HCT116 (cell line): ENCODE measurements around the gene PRKCZ. TPM values are rescaled to one million over a fixed set of nuclear protein-coding genes. Genes with fewer than 3 reads are reported as not detected.

ENCODE experiments used
- ATAC-seq: fragments of 200-7000 bp; cut with Tn5 transposase; 2 replicates; pipeline ENCODE4 v1.9.1; 2020; ENCODE audit warnings: mild to moderate bottlenecking, moderate library complexity
- BruUV-seq: library from RNA; stranded (reverse); fragments of 400-500 nt; replicated peaks from 2 replicates; lab custom pipeline; 2021; lab: Mats Ljungman, UMichigan
- CTCF ChIA-PET: fragments of 300-600 bp; sonication (Branson Sonifier 250); formaldehyde crosslinking; loops from one replicate; lab custom pipeline; 2021; ENCODE audit warnings: antibody characterized with exemption; lab: Charles Lee
- POLR2A ChIA-PET: fragments of 300-600, 350-600 bp; sonication (Branson Sonifier 250); formaldehyde crosslinking; loops from one replicate; lab custom pipeline; 2021; ENCODE audit warnings: antibody characterized with exemption; lab: Charles Lee
- RAD21 ChIA-PET, 2 experiments: fragments of 300-600 bp; sonication (Branson Sonifier 250); formaldehyde crosslinking; loops; one replicate each; lab custom pipeline; 2023; ENCODE audit warnings: low total read pairs in 2 of 2; ENCODE audit not compliant: uncharacterized antibody in 2 of 2, unreplicated experiment in 2 of 2, low non-redundant PET in 1 of 2; lab: Charles Lee
- DNase-seq: peaks from one replicate; pipeline ENCODE4 v3.0.0-alpha.2; 2010; ENCODE audit warnings: low read depth, low spot score
- H2AFZ ChIP-seq: fragments of 200-600 bp; shearing (Covaris generic), sonication (generic); 2 replicates; pipeline ENCODE4 v1.6.1; 2017; ENCODE audit warnings: low read depth, mixed run types, mixed read lengths, antibody characterized with exemption, low read length; ENCODE audit not compliant: poor library complexity, severe bottlenecking
- H3K27ac ChIP-seq: 2 replicates; pipeline ENCODE4 v1.5.1; 2012; ENCODE audit warnings: low read depth, low read length
- H3K27me3 ChIP-seq: fragments of 200-600 bp; sonication (generic); 2 replicates; pipeline ENCODE4 v1.6.1; 2016; ENCODE audit warnings: mixed run types, low read length, mixed read lengths; ENCODE audit not compliant: insufficient read depth
- H3K36me3 ChIP-seq, 2 experiments: fragments of 200-500 bp in 1 of 2; fragments of 200-600 bp in 1 of 2; sonication (Bioruptor generic) in 1 of 2; sonication (generic) in 1 of 2; 2 replicates each; pipeline versions ENCODE4 v1.5.1 to v1.6.1; 2014 to 2016; ENCODE audit warnings: low read length in 2 of 2, inconsistent platforms in 1 of 2, mixed read lengths in 1 of 2, mixed run types in 1 of 2; ENCODE audit not compliant: insufficient read depth in 2 of 2, control insufficient read depth in 1 of 2
- H3K4me1 ChIP-seq, 2 experiments: fragments of 200-600 bp in 1 of 2; sonication (generic) in 1 of 2; 2 replicates each; pipeline versions ENCODE4 v1.5.1 to v1.6.1; 2012 to 2017; ENCODE audit warnings: low read length in 2 of 2, inconsistent platforms in 1 of 2, mild to moderate bottlenecking in 1 of 2, mixed read lengths in 1 of 2, mixed run types in 1 of 2, moderate library complexity in 1 of 2; ENCODE audit not compliant: insufficient read depth in 2 of 2, control insufficient read depth in 1 of 2
- H3K4me2 ChIP-seq: fragments of 200-600 bp; sonication (generic); 2 replicates; pipeline ENCODE4 v1.6.1; 2017; ENCODE audit warnings: mixed run types, low read length, mixed read lengths
- H3K4me3 ChIP-seq, 2 experiments: fragments of 200-600 bp in 1 of 2; sonication (generic) in 1 of 2; replicated peaks in 1 of 2; 2 replicates each; pipeline ENCODE4 v1.5.1; 2011 to 2016; ENCODE audit warnings: low read length in 2 of 2, control low read depth in 1 of 2, low read depth in 1 of 2, mild to moderate bottlenecking in 1 of 2, mixed read lengths in 1 of 2, mixed run types in 1 of 2
- H3K79me2 ChIP-seq: fragments of 200-600 bp; sonication (generic); 2 replicates; pipeline ENCODE4 v1.6.1; 2017; ENCODE audit warnings: mild to moderate bottlenecking, mixed run types, low read length, moderate library complexity, mixed read lengths; ENCODE audit not compliant: insufficient read depth
- H3K9ac ChIP-seq: fragments of 200-600 bp; sonication (generic); 2 replicates; pipeline ENCODE4 v1.6.1; 2016; ENCODE audit warnings: low read length, mixed read lengths
- H3K9me2 ChIP-seq: fragments of 200-600 bp; sonication (generic), shearing (Covaris generic); 2 replicates; pipeline ENCODE4 v1.6.1; 2017; ENCODE audit warnings: mixed run types, mild to moderate bottlenecking, moderate library complexity; ENCODE audit not compliant: insufficient read depth
- H3K9me3 ChIP-seq, 2 experiments: fragments of 200-500 bp in 1 of 2; fragments of 200-600 bp in 1 of 2; sonication (Bioruptor generic) in 1 of 2; sonication (generic) in 1 of 2; 2 replicates each; pipeline ENCODE4 v1.6.1; 2014 to 2017; ENCODE audit warnings: low read length in 2 of 2, mixed read lengths in 2 of 2, inconsistent platforms in 1 of 2, low read depth in 1 of 2, mild to moderate bottlenecking in 1 of 2, mixed run types in 1 of 2, moderate library complexity in 1 of 2; ENCODE audit not compliant: control insufficient read depth in 1 of 2, insufficient read depth in 1 of 2
- H4K20me1 ChIP-seq: fragments of 200-600 bp; sonication (generic), shearing (Covaris generic); 2 replicates; pipeline ENCODE4 v1.6.1; 2017; ENCODE audit warnings: mixed run types, mild to moderate bottlenecking, moderate library complexity; ENCODE audit not compliant: insufficient read depth
- ATF3 ChIP-seq: IDR thresholded peaks from 2 replicates; pipeline ENCODE4 v1.6.1; 2012
- CBX3 ChIP-seq: IDR thresholded peaks from 2 replicates; pipeline ENCODE4 v1.6.1; 2012; ENCODE audit warnings: low read depth
- CEBPB ChIP-seq: IDR thresholded peaks from 2 replicates; pipeline ENCODE4 v1.6.1; 2012; ENCODE audit warnings: low read depth
- EGR1 ChIP-seq: IDR thresholded peaks from 2 replicates; pipeline ENCODE4 v1.6.1; 2012; ENCODE audit warnings: low read depth
- ELF1 ChIP-seq: IDR thresholded peaks from 2 replicates; pipeline ENCODE4 v1.6.1; 2012; ENCODE audit warnings: low read depth, borderline replicate concordance
- EZH2 ChIP-seq: fragments of 200-600 bp; sonication (generic); IDR thresholded peaks from 2 replicates; pipeline ENCODE4 v1.6.1; 2017; ENCODE audit warnings: antibody characterized with exemption, mixed run types
- FOSL1 ChIP-seq: IDR thresholded peaks from 2 replicates; pipeline ENCODE4 v1.6.1; 2012; ENCODE audit warnings: low read depth
- JUND ChIP-seq: IDR thresholded peaks from 2 replicates; pipeline ENCODE4 v1.6.1; 2012
- MAX ChIP-seq: IDR thresholded peaks from 2 replicates; pipeline ENCODE4 v1.6.1; 2012
- POLR2A ChIP-seq: IDR thresholded peaks from 2 replicates; pipeline ENCODE4 v1.7.0; 2011; ENCODE audit warnings: borderline replicate concordance; ENCODE audit not compliant: insufficient read depth, insufficient read length; ENCODE audit errors: extremely low read depth
- POLR2AphosphoS5 ChIP-seq: IDR thresholded peaks from 2 replicates; pipeline ENCODE4 v1.6.1; 2011; ENCODE audit warnings: mild to moderate bottlenecking, low read depth, low read length, moderate library complexity
- REST ChIP-seq: IDR thresholded peaks from 2 replicates; pipeline ENCODE4 v1.6.1; 2012; ENCODE audit warnings: low read depth
- SIN3A ChIP-seq: IDR thresholded peaks from 2 replicates; pipeline ENCODE4 v1.6.1; 2012; ENCODE audit warnings: low read depth
- SP1 ChIP-seq: IDR thresholded peaks from 2 replicates; pipeline ENCODE4 v1.6.1; 2012; ENCODE audit warnings: low read depth
- SRF ChIP-seq: IDR thresholded peaks from 2 replicates; pipeline ENCODE4 v1.6.1; 2012; ENCODE audit warnings: low read depth
- TCF7L2 ChIP-seq: IDR thresholded peaks from 2 replicates; pipeline ENCODE4 v1.7.0; 2011; ENCODE audit warnings: borderline replicate concordance, inconsistent platforms; ENCODE audit not compliant: insufficient read depth, insufficient read length; ENCODE audit errors: extremely low read depth
- YY1 ChIP-seq: IDR thresholded peaks from 2 replicates; pipeline ENCODE4 v1.6.1; 2011; ENCODE audit warnings: low read length, low read depth, moderate library complexity, mild to moderate bottlenecking; ENCODE audit not compliant: insufficient replicate concordance; ENCODE audit errors: extremely low read depth
- ZBTB33 ChIP-seq: IDR thresholded peaks from 2 replicates; pipeline ENCODE4 v1.6.1; 2011; ENCODE audit warnings: mild to moderate bottlenecking, low read length, moderate library complexity; ENCODE audit not compliant: insufficient replicate concordance; ENCODE audit errors: extremely low read depth
- ZFX ChIP-seq: fragments of 450-650 bp; IDR thresholded peaks from 2 replicates; pipeline ENCODE4 v1.6.1; 2017
- ZNF274 ChIP-seq: fragments of 200-500 bp; sonication (Bioruptor generic); IDR thresholded peaks from 2 replicates; pipeline ENCODE4 v1.6.1; 2014; ENCODE audit warnings: mild to moderate bottlenecking, low read depth, low read length, inconsistent platforms
- intact Hi-C: fragments of 100-400 bp; cut with micrococcal nuclease; formaldehyde crosslinking; loops from 2 replicates; pipeline ENCODE4 v1.10.0; 2022
- total RNA-seq: library from RNA; stranded (reverse); gene quantifications from one replicate; pipeline ENCODE4 v1.2.1, GENCODE V29; 2021; ENCODE audit not compliant: unreplicated experiment

PRKCZ gene
- total RNA-seq, 1 experiment from 2014 or later, result 46.8 TPM

- no TSS peak for BruUV-seq
- Histone ChIP-seq H4K20me1 (no peaks in the 10 kb centered on the region), H3K36me3 (peaks cover 0 to 5% of the 10 kb centered on the region in 2 experiments; a peak in 1 of 4 replicates), H3K9me3 (no peaks in the 10 kb centered on the region), H3K79me2 (no peaks in the 10 kb centered on the region), H3K9me2 (no peaks in the 10 kb centered on the region), H3K4me2 (no peak overlapping the region), H2AFZ (no peak overlapping the region), H3K4me3 (no peak overlapping the region), H3K27me3 (no peaks in the 10 kb centered on the region), H3K4me1 (peaks cover 0 to 8% of the 10 kb centered on the region in 2 experiments; a peak in 1 of 4 replicates), H3K27ac (no peak overlapping the region), H3K9ac (no peak overlapping the region)
- ChIA-PET CTCF (no interaction called here), RAD21 (no interaction called here), POLR2A (no interaction called here)
- TF ChIP-seq MAX (no peak), ZFX (no peak), EZH2 (no peak), SRF (no peak), JUND (no peak), FOSL1 (no peak), CEBPB (no peak), ATF3 (no peak), ZBTB33 (no peak), POLR2AphosphoS5 (no peak), SIN3A (no peak), ELF1 (no peak), ZNF274 (no peak), SP1 (no peak), CBX3 (no peak), POLR2A (no peak), YY1 (no peak), EGR1 (no peak), REST (no peak), TCF7L2 (no peak)
- DNase-seq, result no peak
- intact Hi-C loops, result no loop called here
- ATAC-seq, result no peak
Observed at GRCh38 chr1:2177541-2177940, 127.3 kb downstream of the PRKCZ start.
